Kidney tubule cell (primary cell): ENCODE measurements around the gene STK32C.

Experiments used
- DNase-seq: peaks from one replicate; pipeline ENCODE4 v3.0.0-alpha.2; 2018; ENCODE audit warnings: low spot score

Gene STK32C

DNA sequence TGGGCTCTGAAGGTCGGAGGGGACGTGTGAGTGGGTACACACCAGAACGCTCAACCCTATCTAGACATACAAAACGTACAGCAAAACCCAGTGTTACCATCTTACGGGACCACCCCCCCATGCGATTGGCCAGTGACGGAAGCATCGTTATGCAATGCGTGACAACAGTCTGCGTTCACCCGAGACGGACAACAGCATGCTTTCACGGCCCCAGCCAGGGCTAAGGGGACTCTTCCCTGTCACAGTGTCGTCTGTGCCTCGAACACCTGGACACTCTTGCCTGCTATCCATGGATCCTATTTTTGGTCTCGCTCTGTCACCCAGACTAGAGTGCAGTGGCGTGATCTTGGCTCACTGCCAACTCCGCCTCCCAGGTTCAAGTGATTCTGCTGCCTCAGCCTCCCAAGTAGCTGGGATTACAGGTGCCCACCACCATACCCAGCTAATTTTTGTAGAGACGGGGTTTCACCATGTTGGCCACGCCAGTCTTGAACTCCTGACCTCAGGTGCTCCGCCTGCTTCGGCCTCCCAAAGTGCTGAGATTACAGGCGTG lies 97.7 kb downstream of the STK32C start:
- no peak for DNase-seq

DNA sequence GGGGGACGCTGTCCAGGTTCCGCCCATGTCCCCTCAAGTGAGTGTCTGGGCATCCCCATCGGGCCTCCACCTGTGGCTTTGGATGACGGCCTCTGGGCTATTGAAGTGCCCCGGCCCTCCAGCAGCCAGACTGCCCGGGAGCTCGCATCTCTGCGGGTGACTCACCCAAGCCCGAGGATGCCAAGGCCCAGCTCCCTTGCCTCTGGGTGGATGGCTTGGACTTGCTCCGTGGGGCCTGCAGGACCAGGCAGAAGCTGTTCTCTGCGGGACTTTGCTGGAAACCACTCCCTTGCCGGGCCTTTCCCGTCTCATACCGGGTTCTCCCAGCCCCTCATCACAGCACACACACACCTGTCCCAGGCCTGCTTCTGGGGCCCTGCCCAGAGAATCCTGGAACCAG lies 98.6 kb downstream of the STK32C start:
- no peak for DNase-seq

DNA sequence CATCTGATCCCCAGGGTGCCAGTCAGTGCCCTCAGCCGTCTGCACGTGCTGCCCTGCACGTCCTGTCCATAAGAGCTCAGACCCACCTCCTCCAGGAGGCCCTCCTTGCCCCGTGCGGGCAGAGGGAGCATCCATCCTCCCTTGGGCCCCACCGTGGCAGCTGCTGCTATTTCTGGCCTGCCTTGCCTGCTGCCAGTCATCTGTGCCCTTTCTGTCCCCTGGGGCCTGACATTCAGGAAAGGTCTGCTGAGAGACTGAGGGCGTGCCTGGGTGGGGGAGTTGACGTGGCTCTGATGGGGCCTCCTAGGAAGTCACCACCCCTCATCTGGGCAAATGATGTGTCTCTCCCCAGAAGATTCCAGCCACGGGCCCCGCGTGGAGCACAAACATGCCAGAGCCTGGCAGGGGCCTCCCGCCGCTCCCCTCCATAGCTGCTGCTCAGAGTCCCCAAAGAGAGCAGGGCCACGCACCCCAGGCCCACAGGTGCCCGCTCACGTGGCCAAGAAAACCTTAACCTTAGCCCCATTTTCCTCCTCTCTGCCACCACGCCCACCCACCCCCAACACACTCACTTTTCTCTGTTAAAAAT lies 99.2 kb downstream of the STK32C start:
- DNase-seq: no peak

GRCh38 chr10:132207536-132208461 lies 100.0 kb downstream of the STK32C start:
- DNase-seq: no peak

GRCh38 chr10:132206806-132207535 lies 100.8 kb downstream of the STK32C start:
- DNase-seq: no peak

DNA sequence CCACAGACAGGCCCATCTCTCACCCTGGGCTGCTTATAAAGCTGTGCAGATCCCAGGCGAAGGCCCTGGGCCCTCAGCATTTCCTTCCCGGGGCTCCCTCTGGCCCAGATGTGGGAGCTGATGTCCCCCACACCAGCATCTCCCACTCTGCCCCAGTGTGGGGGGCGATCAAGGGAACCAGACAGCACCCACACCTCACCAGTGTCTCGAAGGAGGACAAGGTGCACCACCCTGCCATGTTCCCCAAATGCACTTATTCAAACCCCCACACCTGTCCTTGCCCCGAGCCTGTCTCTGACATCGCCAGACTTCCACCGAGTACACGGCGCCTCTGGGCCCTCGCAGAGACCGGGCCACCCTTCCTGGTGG lies 101.4 kb downstream of the STK32C start:
- DNase-seq: no peak

DNA sequence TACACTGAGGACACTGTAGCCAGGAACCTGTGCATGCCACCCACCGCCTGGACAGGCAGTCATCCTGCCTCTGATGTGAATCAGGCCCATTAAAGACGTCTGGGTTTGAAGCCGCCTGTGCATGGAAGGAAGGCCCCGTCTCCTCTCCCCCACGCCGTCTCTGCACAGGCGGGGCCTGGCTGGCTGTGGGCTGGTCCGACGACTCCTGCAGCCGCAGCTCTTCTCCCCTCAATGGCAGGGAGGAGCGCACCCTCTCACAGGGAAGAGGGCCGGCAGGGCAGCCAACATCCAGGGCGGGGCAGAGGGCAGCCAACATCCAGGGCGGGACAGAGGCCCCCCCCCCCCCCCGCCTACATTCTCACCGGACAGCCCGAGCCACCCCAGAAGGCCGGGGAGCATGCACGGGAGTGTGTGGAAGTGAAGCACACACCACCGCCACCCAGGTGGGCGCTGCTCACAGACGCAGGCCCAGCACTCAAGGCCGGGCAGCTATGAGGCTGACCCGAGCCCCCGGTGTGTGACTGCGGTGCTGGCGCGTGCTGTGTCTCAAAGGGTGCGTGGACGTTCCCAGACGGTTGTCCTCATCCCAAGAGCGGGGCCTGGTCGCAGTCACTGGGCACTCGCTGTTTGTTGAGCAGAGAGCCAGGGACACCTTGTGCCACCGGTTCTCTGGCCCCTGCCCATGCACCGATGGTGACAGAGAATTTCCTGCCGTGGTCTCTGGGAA lies 101.9 kb downstream of the STK32C start:
- DNase-seq: no peak

- DNase-seq: no peak
Measured at GRCh38 chr10:132204781-132205473, 102.8 kb downstream of the STK32C start.

DNA sequence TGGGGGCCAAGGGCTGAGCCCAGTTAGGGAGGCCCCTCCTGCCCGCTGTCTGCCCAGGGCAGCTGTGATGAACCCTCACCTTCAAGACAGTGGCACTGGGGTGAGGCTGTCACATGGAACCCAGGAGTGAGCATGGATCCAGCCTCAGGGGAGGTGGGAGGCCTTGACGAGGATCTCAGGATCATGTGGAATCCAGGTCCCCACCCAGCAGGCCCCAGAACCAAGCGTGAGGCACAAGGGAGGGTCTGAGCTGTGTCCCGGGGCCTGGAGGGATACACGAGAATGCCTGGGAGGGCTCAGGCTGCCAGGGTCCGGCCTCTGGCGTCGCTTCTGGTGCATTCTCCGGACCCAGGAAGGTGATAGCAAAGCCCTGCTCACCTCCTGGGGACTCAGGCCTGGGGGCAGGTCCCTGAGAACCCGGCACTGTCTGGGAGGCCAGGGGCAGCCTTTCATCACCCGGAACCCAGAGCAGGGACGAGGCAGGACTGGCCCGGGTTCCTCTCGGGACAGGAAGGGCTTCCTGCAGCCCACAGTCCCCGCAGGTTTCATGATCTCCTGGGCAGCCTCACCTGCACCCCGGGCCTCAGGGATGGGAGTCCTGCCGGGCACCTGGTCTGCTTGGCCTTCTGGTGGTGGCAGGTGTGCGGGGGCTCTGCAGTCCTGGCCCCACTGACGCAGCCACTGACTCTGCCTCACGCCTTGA lies 103.5 kb downstream of the STK32C start:
- DNase-seq: no peak

GRCh38 chr10:132203256-132204077 lies 104.3 kb downstream of the STK32C start:
- no peak for DNase-seq

- no peak for DNase-seq
Measured at GRCh38 chr10:132202070-132202970, 105.4 kb downstream of the STK32C start.

- DNase-seq: no peak
Measured at GRCh38 chr10:132201111-132201969, 106.4 kb downstream of the STK32C start.

- no peak for DNase-seq
Measured at GRCh38 chr10:132200344-132201110, 107.2 kb downstream of the STK32C start.

DNA sequence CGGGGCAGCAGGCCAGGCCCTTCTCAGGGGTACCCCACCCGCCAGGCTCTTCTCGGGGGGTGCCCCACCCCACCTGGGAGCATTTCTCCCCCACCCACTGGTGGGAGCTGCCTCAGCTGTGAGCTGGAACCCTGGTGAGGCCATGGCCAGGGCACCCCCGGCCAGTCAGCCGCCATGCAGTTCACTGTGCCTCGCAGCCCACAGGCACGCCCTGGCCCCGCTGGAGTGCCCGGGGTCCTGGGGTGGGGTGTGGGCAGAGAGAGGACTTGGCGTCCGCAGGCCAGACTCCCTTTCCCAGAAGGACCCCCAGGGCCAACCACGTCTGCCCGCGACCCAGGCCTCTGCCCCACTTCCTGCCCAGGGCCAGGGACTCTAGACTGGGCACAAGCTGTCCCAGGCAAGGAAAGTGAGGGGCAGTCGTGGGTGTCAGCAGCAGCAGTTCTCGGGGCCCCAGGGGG lies 107.9 kb downstream of the STK32C start:
- DNase-seq: no peak

GRCh38 chr10:132199268-132199853 lies 108.4 kb downstream of the STK32C start:
- DNase-seq: no peak

DNA sequence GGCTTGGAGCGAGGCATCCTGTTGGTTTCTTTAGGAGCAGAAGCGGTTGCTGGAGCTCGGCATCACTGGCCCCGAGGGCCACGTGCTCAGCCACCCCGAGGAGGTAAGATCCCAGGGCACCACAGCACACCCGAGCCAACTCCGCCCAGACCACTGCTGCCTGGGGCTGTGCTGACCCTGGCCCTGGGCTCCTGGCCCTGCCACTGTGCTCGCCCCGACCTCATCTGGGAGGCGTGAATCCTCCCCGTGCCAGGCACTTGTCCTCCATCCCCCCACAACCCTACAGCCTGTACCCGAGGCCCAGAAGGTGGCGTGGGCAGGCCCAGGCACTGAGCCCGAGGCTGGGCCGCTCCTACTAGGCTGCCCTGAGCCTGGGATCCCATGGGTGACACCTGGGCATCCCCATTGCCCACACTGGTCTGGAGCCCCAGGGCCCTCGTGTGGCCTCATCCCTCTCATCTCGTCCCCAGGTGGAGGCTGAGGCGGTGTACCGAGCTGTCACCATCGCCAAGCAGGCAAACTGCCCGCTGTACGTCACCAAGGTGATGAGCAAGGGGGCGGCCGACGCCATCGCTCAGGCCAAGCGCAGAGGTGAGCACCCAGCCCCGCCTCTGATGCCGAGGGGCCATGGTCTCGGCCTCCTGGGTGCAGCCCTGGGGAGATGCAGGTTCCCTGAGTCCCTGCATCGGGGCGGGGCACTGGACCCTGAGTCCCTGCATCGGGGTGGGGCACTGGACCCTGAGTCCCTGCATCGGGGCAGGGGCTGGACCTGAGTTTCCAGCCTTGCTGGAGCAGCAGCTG lies 109.2 kb downstream of the STK32C start:
- DNase-seq: no peak
